GM19395 (cell line): Measurements from ENCODE around the gene PRB3.

Experiments used
- ATAC-seq: cut with Tn5 transposase; IDR thresholded peaks from one replicate; pipeline ENCODE4 v1.9.1; 2021; ENCODE audit warnings: mild to moderate bottlenecking, moderate library complexity; ENCODE audit not compliant: unreplicated experiment

The PRB3 gene

GRCh38 chr12:11269607-11270006 is at the start of gene PRB3:
TSS of gene PRB3 (minus strand) at chr12:11269707. CDS start at chr12:11269669, 38 bp downstream.
- ATAC-seq = no peak

- no peak for ATAC-seq
Observed at GRCh38 chr12:11310336-11310735, 40.8 kb upstream of the PRB3 start, which contains the start of gene PRB4. TSS of gene PRB4 (minus strand) at chr12:11310436. CDS start at chr12:11310398, 38 bp downstream.

GRCh38 chr12:11307143-11307542 is 37.6 kb upstream of the PRB3 start:
- no peak for ATAC-seq

- ATAC-seq = no peak
Observed at GRCh38 chr12:11273449-11273848, 3.9 kb upstream of the PRB3 start.

GRCh38 chr12:11264501-11264900 is 5.0 kb downstream of the PRB3 start:
- no peak for ATAC-seq

- ATAC-seq = no peak
Observed at GRCh38 chr12:11246489-11246888, 23.0 kb downstream of the PRB3 start.

GRCh38 chr12:11242656-11243055 is 26.9 kb downstream of the PRB3 start:
- ATAC-seq = no peak

- ATAC-seq = no peak
Observed at GRCh38 chr12:11240348-11240930, 29.1 kb downstream of the PRB3 start.

GRCh38 chr12:11238275-11238674 is 31.2 kb downstream of the PRB3 start:
- no peak for ATAC-seq

- ATAC-seq = no peak
Observed at GRCh38 chr12:11233532-11233931, 36.0 kb downstream of the PRB3 start.

GRCh38 chr12:11228296-11228879 is 41.1 kb downstream of the PRB3 start:
- peak; percentile 76 for ATAC-seq

- no peak for ATAC-seq
Observed at GRCh38 chr12:11227373-11227772, 42.1 kb downstream of the PRB3 start.
